ENCODE data around the gene CRYBG1.
A peak's percentile ranks its signal among the peaks of the same experiment; 100 is the strongest.

CRYBG1 gene

DNA sequence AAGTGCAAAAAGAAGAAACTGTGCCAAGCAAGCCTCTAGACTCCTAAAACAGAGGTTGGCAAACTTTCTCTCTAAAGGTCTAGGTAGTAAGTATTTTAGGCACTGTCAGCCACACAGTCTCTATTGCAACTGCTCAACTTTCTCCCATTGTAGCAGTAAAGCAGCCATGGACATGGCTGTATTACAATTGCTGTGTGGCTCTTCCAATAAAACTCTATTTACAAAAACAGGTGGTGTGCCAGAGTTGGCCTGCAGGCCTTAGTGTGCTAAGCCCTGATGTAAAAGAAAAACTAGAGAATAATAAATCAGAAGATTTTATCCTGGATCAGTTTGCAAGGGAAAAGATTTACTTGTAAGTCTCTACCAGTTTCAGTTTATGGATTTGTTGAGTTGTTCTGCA is 74.0 kb downstream of the CRYBG1 start:
- no peak for DNase-seq (ENCODE audit: low read depth)
- TF ChIP-seq, protein P1, sequence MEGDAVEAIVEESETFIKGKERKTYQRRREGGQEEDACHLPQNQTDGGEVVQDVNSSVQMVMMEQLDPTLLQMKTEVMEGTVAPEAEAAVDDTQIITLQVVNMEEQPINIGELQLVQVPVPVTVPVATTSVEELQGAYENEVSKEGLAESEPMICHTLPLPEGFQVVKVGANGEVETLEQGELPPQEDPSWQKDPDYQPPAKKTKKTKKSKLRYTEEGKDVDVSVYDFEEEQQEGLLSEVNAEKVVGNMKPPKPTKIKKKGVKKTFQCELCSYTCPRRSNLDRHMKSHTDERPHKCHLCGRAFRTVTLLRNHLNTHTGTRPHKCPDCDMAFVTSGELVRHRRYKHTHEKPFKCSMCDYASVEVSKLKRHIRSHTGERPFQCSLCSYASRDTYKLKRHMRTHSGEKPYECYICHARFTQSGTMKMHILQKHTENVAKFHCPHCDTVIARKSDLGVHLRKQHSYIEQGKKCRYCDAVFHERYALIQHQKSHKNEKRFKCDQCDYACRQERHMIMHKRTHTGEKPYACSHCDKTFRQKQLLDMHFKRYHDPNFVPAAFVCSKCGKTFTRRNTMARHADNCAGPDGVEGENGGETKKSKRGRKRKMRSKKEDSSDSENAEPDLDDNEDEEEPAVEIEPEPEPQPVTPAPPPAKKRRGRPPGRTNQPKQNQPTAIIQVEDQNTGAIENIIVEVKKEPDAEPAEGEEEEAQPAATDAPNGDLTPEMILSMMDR (conservative IDR thresholded peaks at IDR 0.05; ENCODE audit: low read length), result no peak
- H3K4me3 ChIP-seq (ENCODE audit: low read length), result no peak overlapping the region

DNA sequence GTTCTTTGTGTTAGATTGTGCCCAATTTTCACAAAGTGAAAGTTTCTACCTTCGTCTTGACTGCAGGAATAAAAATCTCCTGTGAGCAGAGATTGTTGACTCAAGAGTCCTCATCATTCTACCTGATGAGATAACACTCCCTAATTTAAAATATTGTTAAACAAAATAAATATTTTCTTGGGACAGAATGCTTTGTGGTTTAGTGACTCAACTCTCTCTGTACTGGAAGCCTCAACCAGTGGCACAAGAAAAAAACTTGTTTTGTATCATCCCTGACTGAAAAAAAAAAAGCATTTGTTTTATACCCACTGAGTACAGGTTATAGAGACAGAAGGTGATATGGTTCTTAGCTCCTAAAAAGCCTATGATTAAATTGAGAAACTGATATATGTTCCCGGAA is 78.9 kb downstream of the CRYBG1 start:
- TF ChIP-seq, protein P1 (conservative IDR thresholded peaks at IDR 0.05; ENCODE audit: low read length), result no peak
- H3K4me3 ChIP-seq (ENCODE audit: low read length), result no peak overlapping the region
- DNase-seq (ENCODE audit: low read depth), result no peak

DNA sequence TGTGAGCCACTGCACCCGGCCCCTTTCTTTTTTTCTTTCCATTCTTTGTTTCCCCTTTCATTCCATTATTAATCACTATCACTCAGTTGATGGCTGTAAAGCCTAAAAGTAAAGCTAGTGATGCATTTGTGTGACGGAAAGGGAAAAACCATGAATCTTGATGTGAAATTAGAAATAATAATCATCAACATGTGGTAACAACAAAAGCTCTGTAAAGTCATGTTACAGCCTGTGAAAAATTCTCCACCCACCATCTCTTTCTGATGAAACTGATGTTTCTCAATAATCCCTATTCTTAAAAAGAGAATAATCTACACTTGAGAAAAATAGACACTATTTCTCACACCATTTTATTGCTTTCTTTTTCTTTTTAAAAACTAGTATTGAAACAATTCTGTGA is 80.0 kb downstream of the CRYBG1 start:
- TF ChIP-seq, protein P1 (conservative IDR thresholded peaks at IDR 0.05; ENCODE audit: low read length), result no peak
- H3K4me3 ChIP-seq (ENCODE audit: low read length), result no peak overlapping the region
- no peak for DNase-seq (ENCODE audit: low read depth)

DNA sequence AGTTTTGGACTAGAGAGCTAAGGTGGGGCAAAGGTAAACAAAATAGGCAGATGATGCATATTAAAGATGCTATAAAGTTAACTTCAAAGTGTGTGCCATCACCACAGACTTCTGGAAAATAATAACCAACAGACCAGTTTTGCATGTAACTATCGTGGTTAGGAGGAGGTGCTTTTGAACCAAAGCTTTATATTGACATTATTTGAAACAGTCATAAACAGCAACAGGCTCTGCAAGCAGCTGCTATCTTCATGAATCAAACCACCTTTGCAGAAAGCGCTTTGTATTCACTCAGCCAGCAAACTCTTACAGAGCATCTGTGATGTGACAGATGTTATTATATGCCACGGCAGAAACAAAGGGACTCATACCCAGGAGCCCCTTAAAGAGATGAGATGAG is 81.9 kb downstream of the CRYBG1 start:
- H3K4me3 ChIP-seq (ENCODE audit: low read length), result no peak overlapping the region
- DNase-seq (ENCODE audit: low read depth), result no peak
- TF ChIP-seq, protein P1 (conservative IDR thresholded peaks at IDR 0.05; ENCODE audit: low read length), result no peak

DNA sequence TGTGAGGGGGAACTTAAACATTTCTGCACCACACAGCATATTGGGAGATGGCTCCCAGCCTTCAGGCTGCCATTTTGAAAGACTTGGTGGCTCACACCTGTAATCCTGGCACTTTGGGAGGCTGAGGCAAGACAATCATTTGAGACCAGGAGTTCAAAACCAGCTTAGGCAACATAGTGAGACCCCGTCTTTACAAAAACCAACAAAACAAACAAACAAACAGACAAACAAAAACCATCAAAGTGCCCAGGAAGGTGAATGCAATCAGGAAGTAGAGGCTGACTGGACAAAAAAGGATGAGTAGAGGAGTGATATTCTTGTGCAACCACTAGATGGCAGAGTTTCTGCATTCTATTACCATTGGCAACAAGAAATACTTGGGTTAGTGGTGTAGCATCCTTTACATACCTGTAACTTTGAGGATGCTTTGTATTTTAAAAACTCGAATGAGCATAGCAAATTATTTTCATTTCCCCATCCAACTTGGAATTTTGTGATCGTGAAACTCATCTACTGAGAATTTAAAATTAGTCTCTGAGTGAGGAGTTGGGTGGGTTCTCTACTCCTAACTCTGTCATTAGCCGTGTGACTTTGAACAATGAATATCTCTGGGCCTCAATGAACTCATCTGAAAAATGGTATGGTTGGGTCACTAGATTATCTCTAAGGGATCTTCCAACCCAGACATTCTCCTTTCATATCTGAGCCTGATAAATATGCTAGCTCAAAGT is 84.4 kb downstream of the CRYBG1 start:
- peak; percentile 72 for DNase-seq (ENCODE audit: low read depth)
- TF ChIP-seq, protein P1 (conservative IDR thresholded peaks at IDR 0.05; ENCODE audit: low read length), result peak; percentile 87

DNA sequence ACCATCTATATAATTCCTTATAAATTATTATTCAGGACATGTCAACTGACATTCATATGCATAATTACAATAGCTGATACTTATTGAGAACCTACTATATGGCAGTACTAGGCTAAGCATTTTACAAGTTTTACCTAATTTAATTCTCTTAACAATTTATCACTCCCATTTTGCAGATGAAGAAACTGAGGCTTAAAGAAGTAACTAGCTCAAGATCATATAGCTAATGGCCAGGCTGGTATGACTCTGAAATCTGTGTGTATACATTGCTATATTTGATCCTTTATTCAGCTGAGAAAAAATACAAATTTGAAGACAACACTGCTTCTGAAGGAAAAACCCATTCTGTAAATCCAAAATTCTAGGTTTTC is 85.0 kb downstream of the CRYBG1 start:
- TF ChIP-seq, protein P1 (conservative IDR thresholded peaks at IDR 0.05; ENCODE audit: low read length), result 0 out of 2 replicates have a peak, but pooled peaks have one; percentile 2
- H3K4me3 ChIP-seq (ENCODE audit: low read length), result no peak overlapping the region
- no peak for DNase-seq (ENCODE audit: low read depth)

More for the DNA sequence above, 84.4 kb downstream of the CRYBG1 start:
- no peak overlapping the region for H3K4me3 ChIP-seq (ENCODE audit: low read length)

DNA sequence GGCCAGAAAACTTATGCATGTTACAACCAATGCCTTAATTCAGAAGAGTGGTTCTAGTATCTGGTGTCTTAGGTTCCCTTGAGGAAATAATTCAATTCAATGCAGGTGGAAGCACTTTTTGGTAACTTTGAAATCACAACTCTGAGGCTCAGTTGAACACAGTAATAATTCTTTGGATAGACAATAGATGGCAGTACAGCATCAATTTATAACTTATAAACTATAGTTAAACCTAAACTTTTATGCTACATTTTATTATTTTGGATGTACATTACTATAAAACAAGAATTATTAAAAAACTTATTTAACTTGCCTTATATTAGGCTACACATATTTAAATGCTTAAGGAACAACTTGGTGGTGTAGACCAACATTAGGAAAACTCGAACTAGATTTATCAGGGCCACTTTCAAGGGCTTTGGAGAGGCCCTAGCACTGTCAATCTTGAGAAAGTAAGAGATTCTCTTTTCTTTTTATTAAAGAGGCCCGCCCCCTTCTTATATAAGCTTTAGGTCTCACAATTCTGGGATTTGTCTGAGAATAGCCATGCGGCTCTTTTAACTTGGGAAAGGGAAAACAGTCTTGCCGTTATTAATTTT is 85.9 kb downstream of the CRYBG1 start:
- H3K4me3 ChIP-seq (ENCODE audit: low read length), result no peak overlapping the region
- peak; percentile 10 for DNase-seq (ENCODE audit: low read depth)
- TF ChIP-seq, protein P1 (conservative IDR thresholded peaks at IDR 0.05; ENCODE audit: low read length), result peak; percentile 62
